Caco-2 (cell line): ENCODE results near the gene COP1. TPM values are rescaled to one million over a fixed set of nuclear protein-coding genes. Genes with fewer than 3 reads are reported as not detected.

Experiments used
- BruUV-seq: library from RNA; stranded (reverse); fragments of 400-500 nt; replicated peaks from 2 replicates; lab custom pipeline; 2021; lab: Mats Ljungman, UMichigan
- CTCF ChIA-PET: fragments of 300-600 bp; sonication (Branson Sonifier 250); formaldehyde crosslinking; loops from one replicate; lab custom pipeline; 2022; ENCODE audit warnings: antibody characterized with exemption; lab: Charles Lee
- POLR2A ChIA-PET: fragments of 300-600 bp; sonication (Branson Sonifier 250); formaldehyde crosslinking; loops from one replicate; lab custom pipeline; 2022; ENCODE audit warnings: antibody characterized with exemption; lab: Charles Lee
- DNase-seq, 2 experiments: peaks; one replicate each; pipeline versions ENCODE4 v3.0.0 to v3.0.0-alpha.2; 2020 to 2022
- H3K27me3 ChIP-seq: replicated peaks from 2 replicates; pipeline ENCODE4 v1.6.0; 2011; ENCODE audit warnings: low read length; ENCODE audit not compliant: control insufficient read depth, insufficient read depth
- H3K36me3 ChIP-seq: 2 replicates; pipeline ENCODE4 v1.5.1; 2011; ENCODE audit warnings: low read length; ENCODE audit not compliant: control insufficient read depth, insufficient read depth
- H3K4me1 ChIP-seq: fragments of 250-450 bp; sonication (Bioruptor Pico); 2 replicates; pipeline ENCODE4 v1.5.1; 2020; ENCODE audit warnings: mild to moderate bottlenecking
- H3K4me3 ChIP-seq: 2 replicates; pipeline ENCODE4 v1.5.1; 2011; ENCODE audit warnings: low read depth, mild to moderate bottlenecking, control low read depth, low read length
- H3K9me3 ChIP-seq: fragments of 250-450 bp; sonication (Bioruptor Pico); 2 replicates; pipeline ENCODE4 v1.5.1; 2020; ENCODE audit warnings: mild to moderate bottlenecking, moderate library complexity
- H3K27ac Mint-ChIP-seq: one replicate; pipeline ENCODE4 v1.8.0; 2022; ENCODE audit warnings: mixed read lengths; ENCODE audit not compliant: unreplicated experiment
- H3K27me3 Mint-ChIP-seq: one replicate; pipeline ENCODE4 v1.8.0; 2022; ENCODE audit warnings: mixed read lengths; ENCODE audit not compliant: insufficient read depth, unreplicated experiment
- H3K36me3 Mint-ChIP-seq: one replicate; pipeline ENCODE4 v1.8.0; 2022; ENCODE audit warnings: mild to moderate bottlenecking, mixed read lengths; ENCODE audit not compliant: insufficient read depth, unreplicated experiment
- H3K4me1 Mint-ChIP-seq: one replicate; pipeline ENCODE4 v1.8.0; 2022; ENCODE audit warnings: low read depth, mixed read lengths; ENCODE audit not compliant: unreplicated experiment
- H3K4me3 Mint-ChIP-seq: one replicate; pipeline ENCODE4 v1.8.0; 2022; ENCODE audit warnings: mild to moderate bottlenecking, moderate library complexity, mixed read lengths; ENCODE audit not compliant: unreplicated experiment
- H3K9me3 Mint-ChIP-seq: one replicate; pipeline ENCODE4 v1.8.0; 2022; ENCODE audit warnings: mixed read lengths; ENCODE audit not compliant: unreplicated experiment
- CTCF ChIP-seq, 2 experiments: fragments of 200-600 bp in 1 of 2; IDR thresholded peaks; 1 replicate in 1 of 2; 2 replicates in 1 of 2; pipeline versions ENCODE4 v1.5.1 to v1.8.0; 2011 to 2022; ENCODE audit warnings: antibody characterized with exemption in 1 of 2, control low read depth in 1 of 2, inconsistent platforms in 1 of 2, low read depth in 1 of 2, low read length in 1 of 2, mild to moderate bottlenecking in 1 of 2, moderate library complexity in 1 of 2; ENCODE audit not compliant: insufficient read depth in 1 of 2, severe bottlenecking in 1 of 2, unreplicated experiment in 1 of 2
- intact Hi-C: fragments of 100-400 bp; cut with micrococcal nuclease; formaldehyde crosslinking; loops from one replicate; pipeline ENCODE4 v1.10.0; 2022; ENCODE audit not compliant: unreplicated experiment
- total RNA-seq: library from RNA; stranded (reverse); gene quantifications from 2 replicates; pipeline ENCODE4 v1.2.3, GENCODE V29; 2022

The COP1 gene
- total RNA-seq, 1 experiment from 2014 or later: 46.9 TPM

GRCh38 chr1:176167210-176167609 lies 39.9 kb downstream of the COP1 start:
- BruUV-seq: no TSS peak
- intact Hi-C loops: no loop called here
- H3K4me1 ChIP-seq: no peaks in the 10 kb centered on the region
- no peaks in the 10 kb centered on the region for H3K4me1 Mint-ChIP-seq
- 0 out of 2 replicates have a peak, but pooled peaks cover 4% of the 10 kb centered on the region for H3K9me3 ChIP-seq
- peaks cover 36% of the 10 kb centered on the region for H3K36me3 Mint-ChIP-seq
- DNase-seq: no peak
- ChIA-PET POLR2A (no interaction called here), CTCF (no interaction called here)
- no peaks in the 10 kb centered on the region for H3K27me3 Mint-ChIP-seq
- H3K27ac Mint-ChIP-seq: no peak overlapping the region
- no peak overlapping the region for H3K4me3 Mint-ChIP-seq
- H3K4me3 ChIP-seq: no peak overlapping the region
- TF ChIP-seq CTCF (IDR thresholded peaks at IDR 0.05; ENCODE audit: insufficient read depth in 1 of 2, low read depth in 1 of 2, low read length in 1 of 2, severe bottlenecking in 1 of 2, unreplicated experiment in 1 of 2): no peak
- H3K36me3 ChIP-seq: no peaks in the 10 kb centered on the region
- no peaks in the 10 kb centered on the region for H3K27me3 ChIP-seq
- no peaks in the 10 kb centered on the region for H3K9me3 Mint-ChIP-seq

- H3K27me3 Mint-ChIP-seq: no peaks in the 10 kb centered on the region
- H3K9me3 Mint-ChIP-seq: no peaks in the 10 kb centered on the region
- H3K27ac Mint-ChIP-seq: no peak overlapping the region
- H3K4me1 Mint-ChIP-seq: no peaks in the 10 kb centered on the region
- 0 out of 2 replicates have a peak, but pooled peaks cover 4% of the 10 kb centered on the region for H3K9me3 ChIP-seq
- ChIA-PET POLR2A (no interaction called here), CTCF (no interaction called here)
- no peaks in the 10 kb centered on the region for H3K27me3 ChIP-seq
- DNase-seq: no peak
- intact Hi-C loops: no loop called here
- TF ChIP-seq CTCF (IDR thresholded peaks at IDR 0.05; ENCODE audit: insufficient read depth in 1 of 2, low read depth in 1 of 2, low read length in 1 of 2, severe bottlenecking in 1 of 2, unreplicated experiment in 1 of 2): no peak
- H3K36me3 ChIP-seq: no peaks in the 10 kb centered on the region
- H3K4me1 ChIP-seq: no peaks in the 10 kb centered on the region
- H3K4me3 ChIP-seq: no peak overlapping the region
- no peak overlapping the region for H3K4me3 Mint-ChIP-seq
- H3K36me3 Mint-ChIP-seq: peaks cover 30% of the 10 kb centered on the region
- no TSS peak for BruUV-seq
Observed at GRCh38 chr1:176165573-176165972, 41.5 kb downstream of the COP1 start.

- TF ChIP-seq CTCF (IDR thresholded peaks at IDR 0.05; ENCODE audit: insufficient read depth in 1 of 2, low read depth in 1 of 2, low read length in 1 of 2, severe bottlenecking in 1 of 2, unreplicated experiment in 1 of 2): no peak
- Histone ChIP-seq H3K27me3 (no peaks in the 10 kb centered on the region), H3K4me1 (no peaks in the 10 kb centered on the region), H3K9me3 (no peaks in the 10 kb centered on the region), H3K36me3 (no peaks in the 10 kb centered on the region), H3K4me3 (no peak overlapping the region)
- H3K36me3 Mint-ChIP-seq: peaks cover 36% of the 10 kb centered on the region
- no peak overlapping the region for H3K27ac Mint-ChIP-seq
- BruUV-seq: no TSS peak
- no peaks in the 10 kb centered on the region for H3K4me1 Mint-ChIP-seq
- ChIA-PET CTCF (no interaction called here), POLR2A (no interaction called here)
- no peak overlapping the region for H3K4me3 Mint-ChIP-seq
- H3K9me3 Mint-ChIP-seq: peaks cover 2% of the 10 kb centered on the region
- intact Hi-C loops: no loop called here
- DNase-seq: no peak
- no peaks in the 10 kb centered on the region for H3K27me3 Mint-ChIP-seq
Observed at GRCh38 chr1:176164014-176164678, 42.9 kb downstream of the COP1 start.
